ENCODE results near the gene DCLK2.

DNA sequence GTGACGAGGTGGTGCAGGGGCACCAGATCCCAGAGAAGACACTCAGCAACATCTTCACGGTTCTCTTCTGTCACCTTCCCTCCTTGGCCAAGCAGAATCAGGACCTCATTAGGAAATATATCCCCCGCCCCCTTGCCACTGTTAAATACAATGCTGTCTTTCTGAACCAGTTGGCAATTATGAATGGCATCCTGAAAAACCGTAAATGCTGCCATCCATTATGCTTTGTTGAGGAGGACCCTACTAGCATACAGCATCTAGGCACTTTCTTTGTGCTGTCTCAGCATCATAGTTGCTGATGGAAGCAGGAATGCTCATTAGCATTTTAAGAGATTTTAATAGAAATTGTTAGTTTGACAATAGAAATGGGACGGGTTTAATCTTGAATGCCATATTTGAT, 138.5 kb downstream of the DCLK2 start:
- TF ChIP-seq, protein P1, sequence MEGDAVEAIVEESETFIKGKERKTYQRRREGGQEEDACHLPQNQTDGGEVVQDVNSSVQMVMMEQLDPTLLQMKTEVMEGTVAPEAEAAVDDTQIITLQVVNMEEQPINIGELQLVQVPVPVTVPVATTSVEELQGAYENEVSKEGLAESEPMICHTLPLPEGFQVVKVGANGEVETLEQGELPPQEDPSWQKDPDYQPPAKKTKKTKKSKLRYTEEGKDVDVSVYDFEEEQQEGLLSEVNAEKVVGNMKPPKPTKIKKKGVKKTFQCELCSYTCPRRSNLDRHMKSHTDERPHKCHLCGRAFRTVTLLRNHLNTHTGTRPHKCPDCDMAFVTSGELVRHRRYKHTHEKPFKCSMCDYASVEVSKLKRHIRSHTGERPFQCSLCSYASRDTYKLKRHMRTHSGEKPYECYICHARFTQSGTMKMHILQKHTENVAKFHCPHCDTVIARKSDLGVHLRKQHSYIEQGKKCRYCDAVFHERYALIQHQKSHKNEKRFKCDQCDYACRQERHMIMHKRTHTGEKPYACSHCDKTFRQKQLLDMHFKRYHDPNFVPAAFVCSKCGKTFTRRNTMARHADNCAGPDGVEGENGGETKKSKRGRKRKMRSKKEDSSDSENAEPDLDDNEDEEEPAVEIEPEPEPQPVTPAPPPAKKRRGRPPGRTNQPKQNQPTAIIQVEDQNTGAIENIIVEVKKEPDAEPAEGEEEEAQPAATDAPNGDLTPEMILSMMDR (tag by site-specific recombination; IDR thresholded peaks at IDR 0.05): no peak
- no peak for TF ChIP-seq ZNF121 (tag by site-specific recombination; IDR thresholded peaks at IDR 0.05)
- TF ChIP-seq ZNF211 (tag by site-specific recombination; IDR thresholded peaks at IDR 0.05; ENCODE audit: low read depth): no peak
- TF ChIP-seq ZNF626 (tag by site-specific recombination; IDR thresholded peaks at IDR 0.05): no peak
- TF ChIP-seq, protein P2, sequence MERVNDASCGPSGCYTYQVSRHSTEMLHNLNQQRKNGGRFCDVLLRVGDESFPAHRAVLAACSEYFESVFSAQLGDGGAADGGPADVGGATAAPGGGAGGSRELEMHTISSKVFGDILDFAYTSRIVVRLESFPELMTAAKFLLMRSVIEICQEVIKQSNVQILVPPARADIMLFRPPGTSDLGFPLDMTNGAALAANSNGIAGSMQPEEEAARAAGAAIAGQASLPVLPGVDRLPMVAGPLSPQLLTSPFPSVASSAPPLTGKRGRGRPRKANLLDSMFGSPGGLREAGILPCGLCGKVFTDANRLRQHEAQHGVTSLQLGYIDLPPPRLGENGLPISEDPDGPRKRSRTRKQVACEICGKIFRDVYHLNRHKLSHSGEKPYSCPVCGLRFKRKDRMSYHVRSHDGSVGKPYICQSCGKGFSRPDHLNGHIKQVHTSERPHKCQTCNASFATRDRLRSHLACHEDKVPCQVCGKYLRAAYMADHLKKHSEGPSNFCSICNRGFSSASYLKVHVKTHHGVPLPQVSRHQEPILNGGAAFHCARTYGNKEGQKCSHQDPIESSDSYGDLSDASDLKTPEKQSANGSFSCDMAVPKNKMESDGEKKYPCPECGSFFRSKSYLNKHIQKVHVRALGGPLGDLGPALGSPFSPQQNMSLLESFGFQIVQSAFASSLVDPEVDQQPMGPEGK (tag by site-specific recombination; IDR thresholded peaks at IDR 0.05): no peak
